Measurements from ENCODE around the gene PACRG. TPM values are rescaled to one million over a fixed set of nuclear protein-coding genes. Genes with fewer than 3 reads are reported as not detected.

Gene PACRG
- total RNA-seq, 1 donor from 2014 or later = 10.5 TPM

DNA sequence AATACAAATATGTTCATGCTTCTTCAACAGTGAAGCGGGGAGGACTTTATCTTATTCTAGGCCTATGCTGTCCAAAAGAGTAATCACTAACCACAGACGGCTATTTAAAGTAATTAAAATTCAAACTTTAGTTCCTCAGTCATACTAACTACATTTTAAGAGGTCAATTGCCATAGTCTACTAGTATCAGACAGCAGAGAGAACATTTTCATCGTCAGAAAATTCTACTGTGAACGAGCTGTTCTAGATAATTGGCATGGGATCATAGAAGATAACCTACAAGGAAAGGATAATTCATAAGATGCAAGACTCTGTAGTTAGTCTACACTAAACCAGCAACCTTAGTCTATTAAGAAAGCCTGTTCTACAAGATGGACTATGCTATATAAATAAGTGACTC, 44.6 kb upstream of the PACRG start:
- Histone ChIP-seq H3K27ac (replicated peaks) (peak overlapping the region; percentile 57), H3K4me1 (peaks cover 27% of the 10 kb centered on the region), H3K36me3 (no peaks in the 10 kb centered on the region), H3K4me3 (peak overlapping the region; percentile 22), H3K9me3 (replicated peaks) (no peaks in the 10 kb centered on the region), H3K27me3 (ENCODE audit: low read depth) (no peaks in the 10 kb centered on the region)
- intact Hi-C loops (cut with micrococcal nuclease) = no loop called here
- DNase-seq = no peak
- TF ChIP-seq, protein P1, sequence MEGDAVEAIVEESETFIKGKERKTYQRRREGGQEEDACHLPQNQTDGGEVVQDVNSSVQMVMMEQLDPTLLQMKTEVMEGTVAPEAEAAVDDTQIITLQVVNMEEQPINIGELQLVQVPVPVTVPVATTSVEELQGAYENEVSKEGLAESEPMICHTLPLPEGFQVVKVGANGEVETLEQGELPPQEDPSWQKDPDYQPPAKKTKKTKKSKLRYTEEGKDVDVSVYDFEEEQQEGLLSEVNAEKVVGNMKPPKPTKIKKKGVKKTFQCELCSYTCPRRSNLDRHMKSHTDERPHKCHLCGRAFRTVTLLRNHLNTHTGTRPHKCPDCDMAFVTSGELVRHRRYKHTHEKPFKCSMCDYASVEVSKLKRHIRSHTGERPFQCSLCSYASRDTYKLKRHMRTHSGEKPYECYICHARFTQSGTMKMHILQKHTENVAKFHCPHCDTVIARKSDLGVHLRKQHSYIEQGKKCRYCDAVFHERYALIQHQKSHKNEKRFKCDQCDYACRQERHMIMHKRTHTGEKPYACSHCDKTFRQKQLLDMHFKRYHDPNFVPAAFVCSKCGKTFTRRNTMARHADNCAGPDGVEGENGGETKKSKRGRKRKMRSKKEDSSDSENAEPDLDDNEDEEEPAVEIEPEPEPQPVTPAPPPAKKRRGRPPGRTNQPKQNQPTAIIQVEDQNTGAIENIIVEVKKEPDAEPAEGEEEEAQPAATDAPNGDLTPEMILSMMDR (IDR thresholded peaks at IDR 0.05; ENCODE audit: borderline replicate concordance) = no peak

DNA sequence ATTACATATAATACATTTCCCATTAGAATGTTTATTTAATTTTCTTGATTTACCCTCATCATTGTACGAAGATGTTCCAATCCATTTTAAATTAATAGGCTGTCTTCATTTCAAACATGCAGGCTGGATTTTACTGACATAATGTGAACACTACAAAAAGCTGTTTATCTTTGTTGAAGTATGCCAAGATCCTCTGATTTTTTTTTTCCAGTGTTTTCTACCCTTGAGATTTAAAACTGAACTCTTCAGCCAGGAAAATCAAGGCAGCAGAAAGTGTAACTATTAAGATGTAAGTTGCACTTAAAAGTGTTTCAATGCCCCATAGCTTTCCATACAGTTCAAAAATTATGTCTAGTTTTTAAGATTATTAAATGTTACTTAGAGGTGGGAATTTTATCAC, 43.7 kb upstream of the PACRG start:
- Histone ChIP-seq H3K4me1 (peaks cover 32% of the 10 kb centered on the region), H3K27ac (replicated peaks) (peak overlapping the region; percentile 57), H3K27me3 (ENCODE audit: low read depth) (no peaks in the 10 kb centered on the region), H3K9me3 (replicated peaks) (no peaks in the 10 kb centered on the region), H3K4me3 (no peak overlapping the region), H3K36me3 (no peaks in the 10 kb centered on the region)
- DNase-seq = no peak
- intact Hi-C loops (cut with micrococcal nuclease) = no loop called here
- TF ChIP-seq, protein P1 (IDR thresholded peaks at IDR 0.05; ENCODE audit: borderline replicate concordance) = no peak

DNA sequence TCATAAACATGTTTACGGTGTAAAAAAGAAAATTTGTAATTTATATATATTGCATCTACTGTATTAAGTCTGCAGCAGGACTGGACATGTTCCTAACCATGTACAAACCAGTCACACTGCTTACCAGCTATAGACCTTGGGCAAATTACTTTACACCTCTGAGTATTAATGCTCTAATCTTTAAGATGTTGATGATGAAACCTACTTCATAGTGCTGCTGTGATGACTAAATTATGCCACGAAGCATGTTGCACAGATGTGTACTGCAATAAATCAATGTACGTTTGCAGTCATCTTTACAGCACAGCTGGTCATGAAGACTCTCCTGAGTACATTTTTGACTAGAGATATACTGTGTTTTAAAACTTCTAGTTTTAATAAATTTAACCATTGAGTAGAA, 42.8 kb upstream of the PACRG start:
- intact Hi-C loops (cut with micrococcal nuclease) = no loop called here
- H3K4me3 ChIP-seq = no peak overlapping the region
- no peaks in the 10 kb centered on the region for H3K27me3 ChIP-seq (ENCODE audit: low read depth)

DNA sequence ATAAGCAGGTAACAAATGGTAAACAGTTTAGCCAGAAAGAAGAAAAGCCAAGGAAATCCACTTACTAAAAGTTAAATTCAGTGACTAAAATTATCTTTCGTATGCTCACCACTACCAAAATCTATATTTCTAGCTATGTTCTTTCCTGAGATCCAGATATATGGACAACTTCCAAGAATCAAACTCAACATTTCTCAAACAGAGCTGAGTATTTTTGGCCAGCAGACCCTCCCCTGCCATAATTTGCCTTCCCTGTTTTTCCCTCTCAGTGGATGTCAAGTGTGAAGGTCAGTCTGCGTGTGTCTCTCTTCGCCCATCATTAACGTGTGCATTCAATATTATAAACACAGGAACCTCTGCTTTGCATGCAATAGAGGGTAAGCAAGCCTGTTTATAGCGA, 42.2 kb upstream of the PACRG start:
- DNase-seq = no peak
- H3K36me3 ChIP-seq = no peaks in the 10 kb centered on the region
- no peak overlapping the region for H3K27ac ChIP-seq (replicated peaks)
- intact Hi-C loops (cut with micrococcal nuclease) = no loop called here
- H3K9me3 ChIP-seq (replicated peaks) = no peaks in the 10 kb centered on the region
- no peak overlapping the region for H3K4me3 ChIP-seq
- H3K4me1 ChIP-seq = peaks cover 43% of the 10 kb centered on the region
- no peaks in the 10 kb centered on the region for H3K27me3 ChIP-seq (ENCODE audit: low read depth)
- TF ChIP-seq, protein P1 (IDR thresholded peaks at IDR 0.05; ENCODE audit: borderline replicate concordance) = no peak

More for the DNA sequence above, 42.8 kb upstream of the PACRG start:
- Histone ChIP-seq H3K27ac (replicated peaks) (no peak overlapping the region), H3K4me1 (peaks cover 37% of the 10 kb centered on the region), H3K36me3 (no peaks in the 10 kb centered on the region), H3K9me3 (replicated peaks) (no peaks in the 10 kb centered on the region)
- no peak for DNase-seq
- TF ChIP-seq, protein P1 (IDR thresholded peaks at IDR 0.05; ENCODE audit: borderline replicate concordance) = no peak

- H3K4me1 ChIP-seq = peaks cover 30% of the 10 kb centered on the region
- no peak for DNase-seq
- no peaks in the 10 kb centered on the region for H3K9me3 ChIP-seq (replicated peaks)
- no peaks in the 10 kb centered on the region for H3K27me3 ChIP-seq (ENCODE audit: low read depth)
- H3K36me3 ChIP-seq = no peaks in the 10 kb centered on the region
- H3K27ac ChIP-seq (replicated peaks) = no peak overlapping the region
- TF ChIP-seq, protein P1 (IDR thresholded peaks at IDR 0.05; ENCODE audit: borderline replicate concordance) = no peak
- no peak overlapping the region for H3K4me3 ChIP-seq
- intact Hi-C loops (cut with micrococcal nuclease) = no loop called here
Observed at GRCh38 chr6:162688751-162689345, 38.9 kb upstream of the PACRG start.
